Progenitor cell of endocrine pancreas (in vitro differentiated cells): ENCODE results near the gene FUBP1. TPM values are rescaled to one million over a fixed set of nuclear protein-coding genes. Genes with fewer than 3 reads are reported as not detected.

Source experiments
- DNase-seq: peaks from one replicate; pipeline ENCODE4 v3.0.0; 2021; ENCODE audit warnings: low spot score; ENCODE audit not compliant: unreplicated experiment
- H3K27ac Mint-ChIP-seq: 2 replicates; pipeline ENCODE4 v1.8.0; 2021; ENCODE audit warnings: mild to moderate bottlenecking, moderate library complexity, mixed read lengths
- H3K27me3 Mint-ChIP-seq: 2 replicates; pipeline ENCODE4 v1.8.0; 2021; ENCODE audit warnings: mixed read lengths
- H3K36me3 Mint-ChIP-seq: 2 replicates; pipeline ENCODE4 v1.8.0; 2022; ENCODE audit warnings: mixed read lengths; ENCODE audit not compliant: insufficient read depth
- H3K4me1 Mint-ChIP-seq: 2 replicates; pipeline ENCODE4 v1.8.0; 2021; ENCODE audit warnings: low read depth, mixed read lengths
- H3K4me3 Mint-ChIP-seq: 2 replicates; pipeline ENCODE4 v1.8.0; 2021; ENCODE audit warnings: low read depth, mild to moderate bottlenecking, moderate library complexity, mixed read lengths
- H3K9me3 Mint-ChIP-seq: 2 replicates; pipeline ENCODE4 v1.8.0; 2021; ENCODE audit warnings: low read depth, mixed read lengths
- total RNA-seq: library from RNA; stranded (reverse); gene quantifications from 2 replicates; pipeline ENCODE4 v1.2.1, GENCODE V29; 2021
- TF ChIP-seq, protein P1 (sequence below): fragments of 200-600 bp; sonication (generic); IDR thresholded peaks from one replicate; pipeline ENCODE4 v1.5.0; 2021; ENCODE audit warnings: antibody characterized with exemption, mild to moderate bottlenecking; ENCODE audit not compliant: unreplicated experiment

Gene FUBP1
- total RNA-seq, 1 donor from 2014 or later, result 259 TPM

DNA sequence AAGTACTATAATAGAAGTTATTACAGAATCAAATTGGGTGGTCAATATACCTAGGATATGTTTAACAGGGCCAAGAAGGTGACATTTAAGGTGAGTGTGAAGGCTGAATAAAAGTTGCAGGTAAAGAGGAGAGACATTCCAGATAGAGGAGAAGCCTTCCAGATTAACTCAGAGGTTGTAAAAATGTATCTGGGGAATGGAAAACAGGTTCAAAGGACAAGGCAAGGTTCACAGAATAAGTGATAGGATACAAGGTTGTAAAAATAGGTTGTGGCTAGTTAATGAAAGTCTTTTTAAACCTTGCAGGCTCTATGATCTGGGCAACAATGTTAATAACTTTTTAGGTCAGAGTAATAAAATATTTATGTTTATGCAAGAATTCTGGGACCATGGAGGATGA, 40.2 kb downstream of the FUBP1 start:
- no peak overlapping the region for H3K4me3 Mint-ChIP-seq
- DNase-seq, result no peak
- H3K9me3 Mint-ChIP-seq, result no peaks in the 10 kb centered on the region
- H3K36me3 Mint-ChIP-seq, result peaks cover 18% of the 10 kb centered on the region
- H3K27ac Mint-ChIP-seq, result no peak overlapping the region
- no peaks in the 10 kb centered on the region for H3K4me1 Mint-ChIP-seq
- TF ChIP-seq, protein P1, sequence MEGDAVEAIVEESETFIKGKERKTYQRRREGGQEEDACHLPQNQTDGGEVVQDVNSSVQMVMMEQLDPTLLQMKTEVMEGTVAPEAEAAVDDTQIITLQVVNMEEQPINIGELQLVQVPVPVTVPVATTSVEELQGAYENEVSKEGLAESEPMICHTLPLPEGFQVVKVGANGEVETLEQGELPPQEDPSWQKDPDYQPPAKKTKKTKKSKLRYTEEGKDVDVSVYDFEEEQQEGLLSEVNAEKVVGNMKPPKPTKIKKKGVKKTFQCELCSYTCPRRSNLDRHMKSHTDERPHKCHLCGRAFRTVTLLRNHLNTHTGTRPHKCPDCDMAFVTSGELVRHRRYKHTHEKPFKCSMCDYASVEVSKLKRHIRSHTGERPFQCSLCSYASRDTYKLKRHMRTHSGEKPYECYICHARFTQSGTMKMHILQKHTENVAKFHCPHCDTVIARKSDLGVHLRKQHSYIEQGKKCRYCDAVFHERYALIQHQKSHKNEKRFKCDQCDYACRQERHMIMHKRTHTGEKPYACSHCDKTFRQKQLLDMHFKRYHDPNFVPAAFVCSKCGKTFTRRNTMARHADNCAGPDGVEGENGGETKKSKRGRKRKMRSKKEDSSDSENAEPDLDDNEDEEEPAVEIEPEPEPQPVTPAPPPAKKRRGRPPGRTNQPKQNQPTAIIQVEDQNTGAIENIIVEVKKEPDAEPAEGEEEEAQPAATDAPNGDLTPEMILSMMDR, result no peak
- no peaks in the 10 kb centered on the region for H3K27me3 Mint-ChIP-seq

DNA sequence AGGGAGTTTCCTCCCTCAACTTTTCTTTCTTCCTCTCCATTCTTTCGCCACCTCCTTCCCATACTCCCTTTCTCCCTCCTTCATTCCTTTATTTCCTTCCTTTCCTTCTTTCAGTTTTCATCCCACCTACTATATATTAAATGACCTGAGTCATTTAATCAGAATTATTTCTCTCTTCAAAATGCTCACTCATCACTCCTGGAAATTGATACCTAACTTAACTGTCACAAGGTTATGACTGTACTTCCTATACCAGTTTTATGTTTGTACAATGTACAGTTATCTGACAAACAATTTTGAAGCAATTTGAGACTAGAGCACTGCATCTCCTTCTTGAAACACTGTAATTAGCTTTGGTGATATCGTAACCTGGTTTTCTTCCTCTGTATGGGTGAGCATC, 49.1 kb downstream of the FUBP1 start:
- no peak for DNase-seq
- no peaks in the 10 kb centered on the region for H3K9me3 Mint-ChIP-seq
- H3K27me3 Mint-ChIP-seq, result no peaks in the 10 kb centered on the region

DNA sequence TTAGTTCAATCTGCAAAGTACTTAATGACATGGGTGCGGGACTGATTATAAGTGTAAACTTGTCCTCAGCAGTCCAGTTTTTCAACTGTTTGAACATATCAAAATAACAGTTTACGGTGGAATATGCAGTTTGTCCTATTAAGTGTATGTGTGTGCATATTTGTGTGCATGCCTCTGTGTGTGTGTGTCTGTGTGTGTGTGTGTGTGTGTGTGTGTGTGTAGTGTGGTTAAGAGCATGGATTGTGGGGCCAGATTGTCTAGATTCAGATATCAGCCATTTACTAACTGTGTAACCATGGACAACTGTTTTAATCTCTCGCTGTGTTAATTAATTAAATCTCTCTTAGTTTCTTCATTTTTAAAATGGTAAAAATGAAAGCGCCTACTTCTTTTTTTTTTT, 51.5 kb downstream of the FUBP1 start:
- DNase-seq, result no peak
- no peaks in the 10 kb centered on the region for H3K27me3 Mint-ChIP-seq
- no peak overlapping the region for H3K4me3 Mint-ChIP-seq
- H3K36me3 Mint-ChIP-seq, result peaks cover 13% of the 10 kb centered on the region
- TF ChIP-seq, protein P1, result no peak
- H3K9me3 Mint-ChIP-seq, result no peaks in the 10 kb centered on the region
- no peaks in the 10 kb centered on the region for H3K4me1 Mint-ChIP-seq
- H3K27ac Mint-ChIP-seq, result no peak overlapping the region

More for the DNA sequence above, 49.1 kb downstream of the FUBP1 start:
- no peak overlapping the region for H3K4me3 Mint-ChIP-seq
- peaks cover 15% of the 10 kb centered on the region for H3K36me3 Mint-ChIP-seq
- H3K27ac Mint-ChIP-seq, result no peak overlapping the region
- no peaks in the 10 kb centered on the region for H3K4me1 Mint-ChIP-seq
- TF ChIP-seq, protein P1, result no peak

DNA sequence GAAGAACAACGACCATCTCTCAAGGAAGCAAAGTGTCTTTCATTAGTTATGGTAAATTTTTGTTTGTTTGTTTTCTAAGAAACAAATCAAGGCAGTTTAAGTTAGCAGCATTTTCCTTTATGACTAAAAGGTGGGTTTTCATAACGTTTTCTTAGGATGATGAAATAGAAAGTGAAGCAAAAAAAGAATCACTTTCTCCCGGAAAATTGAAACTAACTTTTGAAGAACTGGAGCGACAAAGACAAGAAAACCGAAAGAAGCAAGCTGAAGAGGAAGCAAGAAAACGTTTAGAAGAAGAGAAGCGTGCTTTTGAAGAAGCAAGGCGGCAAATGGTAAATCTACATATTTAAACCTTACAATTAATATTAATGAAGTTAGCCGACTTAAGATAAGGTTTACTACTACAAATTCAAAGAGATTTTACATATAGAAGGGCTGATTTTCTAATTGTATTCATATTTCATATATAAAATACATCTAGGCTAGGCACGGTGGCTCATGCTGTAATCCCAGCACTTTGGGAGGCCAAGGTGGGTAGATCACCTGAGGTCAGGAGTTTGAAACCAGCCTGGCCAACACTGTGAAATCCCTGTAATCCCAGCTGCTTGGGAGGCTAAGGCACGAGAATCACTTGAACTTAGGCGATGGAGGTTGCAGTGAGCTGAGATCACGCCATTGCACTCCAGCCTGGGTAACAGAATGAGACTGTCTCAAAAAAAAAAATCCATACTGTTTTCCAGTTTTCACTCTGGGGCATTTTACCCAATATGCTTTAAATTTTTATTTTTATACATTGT, 52.1 kb downstream of the FUBP1 start:
- H3K4me1 Mint-ChIP-seq, result no peaks in the 10 kb centered on the region
- H3K36me3 Mint-ChIP-seq, result peaks cover 13% of the 10 kb centered on the region
- no peak overlapping the region for H3K4me3 Mint-ChIP-seq
- H3K9me3 Mint-ChIP-seq, result no peaks in the 10 kb centered on the region
- DNase-seq, result no peak
- no peaks in the 10 kb centered on the region for H3K27me3 Mint-ChIP-seq
- no peak overlapping the region for H3K27ac Mint-ChIP-seq
- TF ChIP-seq, protein P1, result no peak

DNA sequence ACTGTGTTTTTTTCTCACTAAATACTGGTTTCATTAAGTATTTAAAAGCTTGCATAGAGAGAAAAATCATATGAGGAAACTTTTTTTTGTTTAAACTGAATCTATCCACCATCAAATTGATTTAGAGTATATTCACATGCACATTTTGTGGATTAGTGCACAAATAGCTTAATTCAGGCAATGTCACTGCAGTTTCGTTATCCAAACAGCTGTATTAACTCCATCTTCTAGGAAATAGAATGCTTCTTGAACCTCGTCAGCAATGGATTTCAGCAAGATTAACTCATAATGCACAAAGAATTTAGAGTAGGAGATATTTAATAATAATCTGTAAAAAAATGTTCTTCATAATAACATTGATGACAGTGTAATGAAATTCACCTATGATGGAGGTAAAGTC, 52.9 kb downstream of the FUBP1 start:
- Mint-ChIP-seq H3K36me3 (peaks cover 13% of the 10 kb centered on the region), H3K27me3 (no peaks in the 10 kb centered on the region), H3K4me3 (no peak overlapping the region), H3K9me3 (no peaks in the 10 kb centered on the region), H3K27ac (no peak overlapping the region), H3K4me1 (no peaks in the 10 kb centered on the region)
- TF ChIP-seq, protein P1, result no peak
- no peak for DNase-seq
